Eye (tissue), 1 donor: ENCODE measurements around the gene RPN1.
A peak's percentile ranks its signal among the peaks of the same experiment; 100 is the strongest.

Experiments used
- DNase-seq: peaks from one replicate; pipeline ENCODE4 v3.0.0-alpha.2; 2015

RPN1 gene

DNA sequence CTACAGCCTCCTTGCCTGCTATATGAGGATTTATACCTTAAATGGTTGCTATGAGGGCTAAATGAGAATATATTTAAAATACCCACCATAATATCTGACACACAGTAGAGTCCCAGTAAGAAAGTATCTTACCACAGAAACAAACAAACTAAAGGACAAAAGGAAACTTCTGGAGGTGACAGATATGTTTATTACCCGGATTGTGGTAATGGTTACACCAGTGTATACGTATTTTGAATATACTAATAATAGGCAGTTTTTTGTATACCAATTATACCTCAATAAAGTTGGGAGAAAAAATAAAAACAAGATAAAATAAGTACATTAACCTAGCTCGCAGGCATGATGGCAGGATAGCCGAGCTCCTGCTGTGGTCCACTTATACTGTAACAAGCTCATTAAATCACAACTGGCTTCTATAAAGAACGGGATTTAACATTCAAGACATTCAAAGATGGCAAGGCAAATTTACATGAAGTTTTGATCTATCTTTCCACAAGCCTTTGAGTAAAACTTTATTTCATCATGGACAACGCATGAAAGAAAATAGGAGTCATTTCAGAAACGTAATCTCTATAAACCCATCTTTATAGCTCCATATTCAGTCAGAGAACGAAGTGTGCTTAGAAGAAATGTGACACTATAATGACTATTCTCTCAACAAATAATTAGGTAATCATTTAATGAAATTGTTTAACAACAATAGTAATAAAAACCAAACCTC is 1.5 kb downstream of the RPN1 start:
- DNase-seq, result peak; percentile 7

DNA sequence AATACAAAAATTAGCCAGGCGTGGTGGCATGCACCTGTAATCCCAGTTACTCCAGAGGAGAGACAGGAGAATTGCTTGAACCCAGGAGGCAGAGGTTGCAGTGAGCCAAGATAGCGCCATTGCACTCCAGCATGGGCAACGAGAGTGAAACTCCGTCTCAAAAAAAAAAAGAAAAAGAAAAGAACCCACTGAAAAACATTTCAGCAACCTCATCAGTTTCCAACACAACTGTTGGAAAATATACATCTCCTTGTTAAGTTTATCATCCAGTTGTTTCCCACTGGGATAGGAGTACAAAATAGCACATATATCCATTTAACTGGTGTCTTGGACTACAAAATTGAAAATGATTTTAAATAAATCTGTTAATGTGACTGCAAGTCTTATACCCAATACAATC is 2.2 kb downstream of the RPN1 start:
- DNase-seq, result no peak

DNA sequence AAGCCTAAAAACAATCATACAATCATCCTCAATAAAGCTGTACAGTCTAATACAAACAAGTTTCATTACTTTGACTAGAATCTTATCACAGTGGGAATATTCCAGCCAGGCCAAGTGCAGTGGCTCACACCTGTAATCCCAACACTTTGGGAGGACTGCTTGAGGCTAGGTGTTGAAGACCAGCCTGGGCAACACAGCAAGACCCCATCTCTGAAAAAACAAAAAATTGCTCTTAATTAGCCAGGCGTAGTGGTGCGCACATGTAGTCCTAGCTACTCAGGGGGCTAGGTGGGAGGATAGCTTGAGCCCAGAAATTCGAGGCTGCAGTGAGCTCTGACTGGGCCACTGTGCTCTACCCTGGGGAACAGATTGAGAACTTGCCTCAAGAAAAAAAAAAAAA is 3.3 kb downstream of the RPN1 start:
- DNase-seq, result no peak

DNA sequence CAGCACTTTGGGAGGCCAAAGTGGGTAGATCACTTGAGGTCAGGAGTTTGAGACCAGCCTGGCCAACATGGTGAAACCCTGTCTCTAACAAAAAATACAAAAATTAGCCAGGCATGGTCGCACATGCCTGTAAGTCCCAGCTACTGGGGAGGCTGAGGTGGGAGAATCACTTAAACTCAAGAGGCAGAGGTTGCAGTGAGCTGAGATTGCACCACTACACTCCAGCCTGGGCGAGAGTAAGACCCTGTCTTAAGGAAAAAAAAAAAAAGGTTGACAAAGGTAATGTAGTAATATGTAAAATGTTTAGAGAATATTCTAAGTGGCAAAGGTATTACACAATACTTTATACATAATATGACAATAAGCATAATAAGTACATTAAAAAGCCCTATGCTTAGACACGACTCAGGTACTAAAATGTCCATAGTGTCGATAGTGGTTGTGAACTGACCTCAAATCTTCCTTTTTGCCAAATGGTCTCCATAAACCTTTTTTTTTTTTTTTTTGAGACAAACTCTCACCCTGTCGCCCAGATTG is 16.5 kb downstream of the RPN1 start:
- DNase-seq, result no peak

DNA sequence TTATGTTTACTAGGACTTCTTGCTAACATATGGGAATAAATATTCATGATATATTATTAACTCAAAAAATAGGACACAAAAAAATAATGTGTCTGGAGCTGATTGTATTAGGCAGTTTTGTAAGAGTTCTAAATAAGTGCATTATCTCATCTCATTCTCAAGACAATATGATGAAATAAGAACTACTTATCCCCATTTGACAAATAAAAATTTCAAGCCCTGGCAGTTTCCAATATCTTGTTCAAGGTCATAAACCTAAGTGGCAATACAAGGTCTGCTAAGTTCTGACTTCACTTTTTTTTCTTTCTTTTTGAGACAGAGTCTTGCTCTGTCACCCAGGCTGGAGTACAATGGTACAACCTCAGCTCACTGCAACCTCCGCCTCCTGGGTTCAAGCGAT is 18.3 kb downstream of the RPN1 start:
- no peak for DNase-seq

DNA sequence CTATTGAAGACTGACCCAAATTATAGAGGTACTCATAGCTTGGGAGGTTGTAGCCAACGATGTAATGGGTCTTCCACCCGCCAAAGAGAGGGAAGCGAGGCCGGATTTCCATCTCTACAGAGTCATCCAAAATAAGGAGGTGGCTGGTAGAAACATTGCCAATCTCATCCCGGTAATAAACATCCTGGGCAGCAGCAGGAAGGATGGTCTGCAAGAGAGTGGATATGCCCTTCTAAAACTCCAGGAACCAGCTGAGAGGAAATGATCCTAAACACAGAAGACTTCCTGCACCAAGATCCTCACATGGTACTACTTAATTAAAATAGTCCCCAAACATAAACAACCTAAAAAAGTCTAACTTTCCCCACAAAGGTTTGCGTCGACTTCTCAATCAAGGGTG is 20.7 kb downstream of the RPN1 start:
- DNase-seq, result no peak

DNA sequence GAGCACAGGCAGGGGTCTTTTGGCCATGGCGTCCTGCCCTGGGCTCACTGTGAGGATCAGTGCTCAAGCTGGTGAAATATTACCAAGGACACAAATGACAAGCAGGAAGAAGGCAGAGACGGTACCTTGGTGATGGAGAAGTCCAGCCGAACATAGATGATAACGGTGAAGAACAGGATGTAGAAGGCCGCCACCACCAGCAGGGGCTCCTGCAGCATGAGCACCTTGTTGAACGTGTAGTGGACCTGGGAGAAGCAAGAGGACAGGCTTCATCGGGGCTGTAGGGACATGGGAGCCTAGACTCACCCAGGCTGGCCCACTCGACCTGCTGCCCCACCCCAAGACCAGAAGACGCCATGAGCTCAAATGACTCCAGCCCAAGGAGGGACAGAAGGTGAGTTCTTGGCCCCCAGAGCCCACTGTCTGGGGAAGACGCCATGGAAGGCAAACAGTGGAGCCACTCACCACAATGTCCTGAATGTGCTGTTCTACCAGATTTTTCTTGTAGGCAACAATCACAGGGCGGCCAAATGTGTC is 25.1 kb downstream of the RPN1 start:
- no peak for DNase-seq

DNA sequence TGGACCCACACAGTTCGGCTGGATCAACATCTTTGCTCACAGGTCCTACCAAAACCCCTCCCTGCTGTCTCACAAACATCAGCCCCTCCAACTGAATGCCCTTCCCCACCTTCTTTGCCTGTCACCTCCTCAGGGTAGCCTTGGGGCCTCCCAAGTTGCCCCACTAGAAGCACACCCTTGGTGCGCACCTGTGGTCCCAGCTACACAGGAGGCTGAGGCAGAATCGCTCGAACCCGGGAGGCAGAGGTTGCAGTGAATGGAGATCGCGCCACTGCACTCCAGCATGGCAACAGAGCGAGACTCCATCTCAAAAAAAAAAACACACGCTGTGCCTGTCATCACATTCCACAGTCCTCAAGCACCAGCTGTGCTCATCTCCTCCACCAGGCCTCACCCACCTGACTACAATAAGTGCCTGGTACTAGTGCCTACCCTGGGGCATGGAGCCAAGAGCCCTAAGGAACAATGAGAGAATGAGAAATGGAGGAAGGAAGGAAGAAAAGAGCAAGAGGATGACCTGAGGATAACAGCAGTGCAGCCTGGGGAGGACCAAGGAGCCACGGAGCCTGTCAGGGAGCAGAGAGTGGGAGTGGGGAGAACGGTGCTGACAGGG is 26.0 kb downstream of the RPN1 start:
- DNase-seq, result no peak

DNA sequence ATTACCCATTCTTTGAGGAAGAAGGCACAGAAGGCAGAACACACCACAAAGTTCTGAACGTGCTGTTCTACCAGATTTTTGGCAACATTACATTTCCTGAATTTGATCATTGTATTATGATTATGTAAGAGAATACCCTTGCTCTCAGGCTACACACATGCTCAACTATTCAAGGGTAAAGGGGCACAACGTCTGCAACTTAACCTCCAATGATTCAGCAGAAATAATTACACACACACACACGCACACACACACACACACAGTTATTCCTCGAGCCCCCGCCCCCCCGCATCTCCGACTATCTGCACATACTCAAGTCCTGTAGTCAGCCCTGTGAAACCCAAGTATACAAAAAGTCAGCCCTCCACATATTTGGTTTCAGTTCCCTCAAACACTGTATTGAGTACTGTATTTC is 26.8 kb downstream of the RPN1 start:
- no peak for DNase-seq

DNA sequence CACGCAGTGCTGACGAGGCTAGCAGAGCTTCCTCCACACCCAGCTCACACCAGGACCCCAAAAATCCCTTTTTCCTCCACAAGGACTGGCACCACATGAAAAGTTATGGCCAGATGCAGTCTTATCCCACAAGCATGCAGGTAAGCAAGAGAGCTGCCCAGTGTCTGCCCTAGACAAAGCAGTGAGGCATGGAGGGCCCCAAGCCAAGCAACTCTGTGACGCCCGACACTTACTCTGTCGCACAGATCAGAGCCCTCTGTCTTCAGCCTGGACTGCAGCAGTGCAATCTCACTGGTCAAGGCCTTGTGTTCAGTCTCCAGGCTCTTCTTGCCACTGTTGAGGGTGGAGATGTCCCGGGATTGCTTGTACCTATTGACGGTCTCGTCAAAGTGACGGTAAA is 28.7 kb downstream of the RPN1 start:
- no peak for DNase-seq

DNA sequence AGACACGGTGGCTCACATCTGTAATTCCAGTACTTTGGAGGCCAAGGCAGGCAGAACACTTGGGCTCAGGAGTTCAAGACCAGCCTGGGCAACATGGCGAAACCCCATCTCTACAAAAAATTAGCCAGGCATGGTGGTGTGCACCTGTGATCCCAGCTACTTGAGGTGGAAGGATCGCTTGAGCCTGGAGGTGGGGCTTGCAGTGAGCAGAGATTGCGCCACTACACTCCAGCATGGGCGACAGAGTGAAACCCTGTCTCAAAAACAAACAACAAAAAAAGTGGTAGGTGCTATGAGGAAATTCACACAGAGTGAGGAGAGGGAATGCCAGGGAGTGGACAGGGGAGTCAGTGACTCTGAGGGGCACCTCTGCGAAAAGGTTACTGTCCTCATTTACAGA is 29.4 kb downstream of the RPN1 start:
- DNase-seq, result no peak

DNA sequence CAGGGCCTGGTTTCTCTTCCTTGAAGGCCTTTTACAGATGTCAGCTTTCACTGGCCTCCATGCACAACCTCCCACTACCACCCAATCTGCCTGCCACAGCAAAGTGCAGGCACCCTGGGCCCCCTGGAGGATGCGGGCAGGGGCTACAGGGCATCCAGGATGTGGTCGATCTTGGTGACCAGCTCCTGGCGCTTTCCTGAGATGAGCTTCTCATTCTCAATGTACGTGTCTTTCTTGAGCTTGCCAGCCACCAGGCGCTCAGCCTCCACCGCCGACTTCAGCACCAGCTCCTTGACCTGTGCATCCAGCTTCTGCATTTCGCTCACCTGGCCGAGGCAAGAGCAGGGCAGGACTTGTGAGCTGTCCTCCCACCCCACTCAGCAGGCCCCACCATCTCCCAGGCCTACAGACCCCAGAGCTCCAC is 30.3 kb downstream of the RPN1 start:
- DNase-seq, result no peak

DNA sequence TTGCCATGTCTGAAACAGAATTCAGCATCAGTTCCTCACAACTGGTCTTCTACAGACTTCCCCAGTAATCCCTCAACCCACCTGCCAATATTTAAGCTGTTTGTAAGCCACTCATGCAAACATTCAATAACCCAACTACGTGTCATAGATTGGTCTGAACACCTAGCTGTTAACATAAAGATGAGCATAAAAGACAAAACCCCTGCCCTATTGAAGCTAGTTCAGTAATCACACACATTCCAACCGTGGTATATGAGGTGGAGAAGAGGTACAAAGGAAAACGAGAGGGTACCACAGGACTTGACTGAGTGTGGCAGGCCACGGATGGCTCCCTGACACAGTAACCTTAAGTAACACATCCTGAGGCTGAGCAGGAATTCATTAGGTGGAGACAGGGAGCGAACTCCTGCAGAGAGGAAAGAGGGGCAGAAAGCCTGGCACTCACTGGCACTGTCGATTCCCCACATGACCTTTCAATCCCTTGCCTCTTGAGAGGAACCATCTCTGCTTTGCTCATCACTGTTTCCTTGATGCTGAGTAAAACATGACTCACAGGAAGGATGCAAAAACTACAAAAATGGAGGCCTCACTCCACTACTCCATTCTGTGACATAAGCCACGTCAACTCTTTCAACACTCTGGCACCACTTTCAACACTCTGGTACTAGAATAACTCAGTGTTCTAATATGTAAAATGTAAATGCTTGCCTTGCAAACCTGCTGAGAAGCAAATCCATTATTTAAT is 31.3 kb downstream of the RPN1 start:
- no peak for DNase-seq

DNA sequence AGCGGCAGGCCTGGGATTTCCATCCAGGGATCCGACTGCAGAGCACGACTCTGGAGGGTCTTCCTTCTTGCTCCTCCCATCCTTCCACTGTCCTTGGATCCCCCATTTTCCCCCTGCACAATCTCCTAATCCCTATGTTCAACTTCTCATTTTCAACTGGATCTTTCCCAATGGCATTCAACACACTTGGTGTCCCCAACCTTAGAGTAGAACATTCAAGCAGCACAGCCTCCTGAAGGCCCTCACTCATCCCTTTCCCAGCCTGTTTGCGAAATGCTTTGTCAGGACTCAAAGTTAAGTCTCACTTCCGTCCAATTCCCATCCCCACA is 32.3 kb downstream of the RPN1 start:
- DNase-seq, result no peak

DNA sequence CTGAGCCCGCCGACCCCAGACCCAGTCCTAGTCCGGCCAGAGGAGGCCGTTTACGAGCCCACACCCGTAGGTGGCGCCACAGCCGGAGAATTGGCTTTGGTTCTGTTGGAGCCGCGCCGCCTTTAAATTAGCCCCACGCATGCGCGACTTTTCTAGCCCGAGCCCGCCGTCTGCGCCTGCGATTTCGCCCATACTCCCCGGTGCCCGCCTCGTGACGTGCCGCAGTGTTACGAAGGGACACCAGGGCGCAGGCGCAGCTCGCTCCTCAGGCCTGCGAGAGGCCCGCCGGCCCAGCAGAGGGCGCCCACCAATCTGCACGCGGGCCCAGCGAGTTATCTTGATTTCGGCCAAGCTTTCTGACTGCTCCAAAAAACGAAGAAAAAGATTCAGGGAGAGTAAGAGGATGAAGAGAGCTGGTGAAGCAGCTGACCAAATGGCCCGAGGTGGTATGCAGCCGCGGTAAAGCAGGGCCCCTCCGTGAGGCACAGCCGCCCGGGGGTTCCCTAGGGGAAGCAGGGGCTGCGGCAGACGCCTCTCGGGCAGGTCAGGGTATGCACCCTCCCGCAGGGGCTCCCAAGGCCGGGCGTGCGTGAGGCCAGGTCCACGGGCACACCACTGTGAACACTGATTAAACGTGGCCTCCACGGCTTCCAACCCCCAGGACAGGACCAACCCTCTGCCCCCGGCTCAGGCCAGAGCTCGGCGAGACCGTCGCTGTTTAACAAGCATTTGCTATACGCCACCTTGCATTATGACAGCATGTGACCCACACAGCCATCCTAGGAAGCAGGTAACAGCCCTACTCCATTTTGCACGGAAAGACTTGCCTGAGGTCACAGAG is 32.8 kb downstream of the RPN1 start:
- DNase-seq, result peak; percentile 99

DNA sequence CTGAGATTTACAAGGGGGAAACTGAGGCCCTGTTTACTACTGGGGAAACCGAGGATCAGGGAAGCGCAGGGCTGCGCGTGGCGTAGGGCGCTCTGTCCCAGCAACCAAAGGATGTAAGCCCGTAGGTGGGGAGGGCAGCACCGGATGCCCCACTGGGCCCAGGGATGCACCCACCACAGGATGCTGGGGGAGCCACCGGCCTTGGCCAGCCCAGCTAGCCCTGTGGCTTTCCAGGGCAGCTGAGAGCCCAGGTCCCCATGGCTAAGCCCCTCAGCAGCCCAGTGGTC is 33.4 kb downstream of the RPN1 start:
- no peak for DNase-seq

DNA sequence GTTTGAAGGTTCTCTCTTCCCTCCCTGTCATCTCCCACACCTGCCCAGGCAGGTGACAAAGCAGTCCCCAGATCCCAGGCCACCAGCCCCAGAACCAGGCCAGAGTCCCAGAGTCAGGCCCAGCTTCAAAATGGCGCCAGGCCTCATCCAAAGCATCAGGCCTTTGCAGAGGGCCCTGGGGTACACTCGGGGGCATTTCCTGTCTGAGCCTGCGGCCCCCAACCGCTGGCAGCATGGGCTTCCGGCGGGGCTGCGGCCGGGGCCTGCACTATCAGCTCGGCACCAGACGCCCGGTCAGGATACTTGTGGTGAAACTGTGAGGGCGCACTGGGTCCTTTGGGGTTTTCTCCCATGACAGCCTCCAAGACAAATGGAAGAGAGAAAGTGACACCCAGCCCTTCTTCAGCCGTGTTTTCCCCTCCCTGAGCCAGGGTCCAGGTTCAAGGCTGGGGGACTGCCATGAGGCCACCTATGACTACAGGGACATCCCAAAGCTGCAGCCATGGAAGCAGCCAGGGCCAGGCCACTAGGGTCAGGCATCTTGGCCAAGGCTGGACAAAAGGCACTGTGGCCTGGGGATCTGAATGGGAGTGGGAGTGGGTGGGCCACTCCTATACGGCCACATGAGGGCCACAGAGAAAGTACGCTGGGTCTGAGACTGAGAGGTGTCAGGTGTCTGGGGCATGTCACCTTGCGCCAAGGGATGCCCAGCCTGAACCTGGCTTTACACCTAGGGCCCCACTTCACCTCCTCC is 33.9 kb downstream of the RPN1 start:
- DNase-seq, result no peak

DNA sequence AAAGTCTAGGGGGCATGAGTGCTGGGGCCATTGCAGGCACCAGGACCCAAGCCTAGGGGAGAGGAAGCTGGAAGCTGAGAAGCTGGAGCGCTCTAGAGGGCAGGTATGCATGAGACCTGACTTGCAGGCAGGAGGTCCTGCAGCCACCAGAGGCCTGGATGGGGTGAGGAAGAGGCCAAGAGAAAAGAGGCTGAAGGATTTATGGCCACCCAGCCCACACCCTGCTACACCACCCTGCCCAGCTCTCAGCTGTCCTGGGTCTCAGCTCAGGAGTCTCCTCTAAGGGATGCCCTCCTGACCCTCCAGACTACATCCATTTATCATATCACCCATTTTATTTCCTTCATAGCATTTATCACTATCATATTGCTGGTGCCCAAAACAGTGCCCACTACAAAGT is 36.5 kb downstream of the RPN1 start:
- DNase-seq, result no peak

DNA sequence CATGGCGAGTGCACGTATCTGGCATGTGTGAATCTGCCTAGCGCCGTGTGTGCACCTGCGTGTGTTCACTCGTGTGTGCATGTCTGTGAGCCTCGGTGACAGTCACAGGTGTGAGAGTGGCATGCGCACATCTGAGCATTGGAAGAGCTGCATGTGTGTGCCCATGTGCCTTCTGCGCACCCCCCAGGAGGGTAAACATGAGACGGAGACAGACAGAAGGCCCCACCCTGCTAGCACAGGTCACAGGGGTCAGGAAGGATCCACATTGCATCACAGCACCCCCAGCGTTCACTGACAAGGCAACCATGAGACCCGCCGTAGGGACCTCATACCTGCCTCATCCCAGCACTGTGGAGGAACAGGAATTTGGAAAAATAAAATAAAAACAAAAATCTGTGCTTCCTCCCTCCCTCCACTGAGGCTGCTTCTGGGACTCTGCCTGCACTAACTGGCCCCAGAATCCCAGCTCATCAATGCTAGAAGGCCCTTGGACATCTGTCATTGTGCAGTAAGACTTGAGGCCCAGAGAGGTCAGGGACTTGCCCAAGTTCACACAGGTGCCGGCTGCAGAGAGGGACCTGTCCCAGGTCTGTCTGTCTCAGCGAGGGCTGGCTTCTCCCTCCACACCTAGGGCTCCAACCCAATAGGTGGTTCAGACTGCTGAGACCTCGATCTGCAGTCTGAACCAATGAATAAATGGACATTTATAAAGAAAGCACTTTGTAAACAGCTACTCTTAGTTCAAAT is 37.4 kb downstream of the RPN1 start:
- DNase-seq, result no peak

DNA sequence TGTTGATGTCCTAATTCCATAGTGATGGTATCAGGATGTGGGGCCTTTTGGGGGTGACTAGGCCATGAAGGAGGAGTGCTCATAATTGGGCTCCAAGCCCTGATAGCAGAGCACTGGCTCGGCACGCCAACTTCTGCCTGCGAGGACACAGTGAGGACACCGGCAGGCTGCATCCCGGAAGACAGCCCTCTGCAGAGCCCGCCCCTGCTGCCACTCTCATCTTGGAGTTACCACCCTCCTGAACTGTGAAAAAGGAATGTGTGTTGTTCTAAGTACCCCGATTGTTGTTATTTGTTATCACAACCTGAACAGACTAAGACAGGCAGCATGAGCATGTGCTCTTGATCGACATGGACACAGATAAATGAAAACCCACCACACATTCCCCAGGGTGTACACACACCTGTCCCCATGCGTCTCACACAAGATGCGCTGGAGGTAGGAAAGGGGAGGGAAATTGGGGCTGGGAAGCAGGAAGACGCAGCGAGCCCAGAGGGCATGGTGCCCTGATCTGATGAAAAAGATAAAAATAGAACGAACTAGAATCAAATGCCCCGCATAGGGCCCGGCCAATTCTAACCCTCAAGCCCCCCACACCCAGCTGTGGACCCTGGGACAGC is 40.1 kb downstream of the RPN1 start:
- DNase-seq, result no peak

DNA sequence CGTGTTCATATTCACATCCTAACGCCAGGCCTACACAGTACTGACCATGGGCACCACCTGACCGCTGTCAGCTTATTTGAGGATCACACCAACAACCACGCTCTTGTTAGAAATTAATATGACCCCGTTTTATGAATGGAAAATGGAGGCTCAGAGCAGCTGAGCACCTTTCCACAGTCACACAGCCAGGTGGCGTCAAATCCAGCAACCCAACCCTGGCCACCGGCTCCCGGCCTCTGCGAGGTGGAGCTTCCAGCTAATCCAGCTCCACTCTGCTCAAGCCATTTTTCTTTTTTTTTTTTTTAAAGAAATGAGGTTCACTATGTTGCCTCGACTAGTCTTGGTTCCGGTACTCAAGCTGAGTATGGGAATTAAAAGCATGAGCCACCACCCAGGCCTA is 41.3 kb downstream of the RPN1 start:
- DNase-seq, result no peak
